Activated CD4-positive, alpha-beta memory T cell treated with anti-CD3 and anti-CD28 coated beads for 36 hours (primary cell): ENCODE results near the gene SLC5A1. TPM values are rescaled to one million over a fixed set of nuclear protein-coding genes. Genes with fewer than 3 reads are reported as not detected.

Experiments used
- CTCF ChIA-PET: fragments of 350-600 bp; sonication (Branson Sonifier 250); formaldehyde crosslinking; loops from one replicate; lab custom pipeline; 2021; ENCODE audit warnings: antibody characterized with exemption, inconsistent platforms; lab: Charles Lee
- POLR2A ChIA-PET: fragments of 350-600 bp; sonication (Branson Sonifier 250); formaldehyde crosslinking; loops from one replicate; lab custom pipeline; 2021; ENCODE audit warnings: antibody characterized with exemption; lab: Charles Lee
- DNase-seq: peaks from one replicate; pipeline ENCODE4 v3.0.0-alpha.2; 2020
- H3K27ac Mint-ChIP-seq: one replicate; pipeline ENCODE4 v1.8.0; 2021; ENCODE audit warnings: mixed read lengths
- H3K27me3 Mint-ChIP-seq: one replicate; pipeline ENCODE4 v1.8.0; 2021; ENCODE audit warnings: mixed read lengths
- H3K36me3 Mint-ChIP-seq: one replicate; pipeline ENCODE4 v1.8.0; 2021; ENCODE audit warnings: mixed read lengths
- H3K4me1 Mint-ChIP-seq: one replicate; pipeline ENCODE4 v1.8.0; 2021; ENCODE audit warnings: low read depth, mixed read lengths
- H3K4me3 Mint-ChIP-seq: one replicate; pipeline ENCODE4 v1.8.0; 2021; ENCODE audit warnings: mild to moderate bottlenecking, mixed read lengths
- H3K9me3 Mint-ChIP-seq: one replicate; pipeline ENCODE4 v1.8.0; 2021; ENCODE audit warnings: mixed read lengths
- intact Hi-C: fragments of 100-400 bp; cut with micrococcal nuclease; formaldehyde crosslinking; loops from one replicate; pipeline ENCODE4 v1.15.1; 2023
- total RNA-seq, 2 experiments: library from RNA; stranded (reverse); gene quantifications; one replicate each; pipeline ENCODE4 v1.2.3, GENCODE V29; 2021

Gene SLC5A1
- not detected for total RNA-seq

GRCh38 chr22:32042924-32043323, at the start of gene SLC5A1:
Gene SLC5A1, plus strand, starts transcription at chr22:32043261. Its CDS starts 21 bp downstream, at chr22:32043282.
- H3K4me1 Mint-ChIP-seq: no peaks in the 10 kb centered on the region
- no peak within 1 kb of the TSS for H3K27ac Mint-ChIP-seq
- intact Hi-C loops: no loop called here
- no peaks in the 10 kb centered on the region for H3K9me3 Mint-ChIP-seq
- ChIA-PET POLR2A (no interaction called here), CTCF (interaction anchor here (2.0 kb wide), 1 partner anchor 73 kb away, joined by 4 read pairs; no protein-coding TSS in a partner anchor)
- DNase-seq: no peak
- H3K27me3 Mint-ChIP-seq: peaks cover 63% of the 10 kb centered on the region
- H3K4me3 Mint-ChIP-seq: no peak within 1 kb of the TSS
- H3K36me3 Mint-ChIP-seq: no peaks in the 10 kb centered on the region

GRCh38 chr22:31995046-31995445, 48.0 kb upstream of the SLC5A1 start:
- intact Hi-C loops: no loop called here
- H3K4me1 Mint-ChIP-seq: no peaks in the 10 kb centered on the region
- no peak overlapping the region for H3K4me3 Mint-ChIP-seq
- CTCF ChIA-PET: interaction anchor here (0.7 to 3.0 kb wide), 3 partner anchors 17 to 452 kb away, joined by 3 to 12 read pairs (median 4); no protein-coding TSS in a partner anchor
- H3K36me3 Mint-ChIP-seq: no peaks in the 10 kb centered on the region
- no peak for DNase-seq
- no peaks in the 10 kb centered on the region for H3K9me3 Mint-ChIP-seq
- POLR2A ChIA-PET: no interaction called here
- peaks cover 9% of the 10 kb centered on the region for H3K27me3 Mint-ChIP-seq
- H3K27ac Mint-ChIP-seq: no peak overlapping the region

GRCh38 chr22:31995807-31996206, 47.3 kb upstream of the SLC5A1 start:
- peaks cover 5% of the 10 kb centered on the region for H3K27me3 Mint-ChIP-seq
- no peak overlapping the region for H3K4me3 Mint-ChIP-seq
- CTCF ChIA-PET: interaction anchor here (3.0 kb wide), 1 partner anchor 18 kb away, joined by 12 read pairs; no protein-coding TSS in a partner anchor

GRCh38 chr22:31998784-31999385, 44.2 kb upstream of the SLC5A1 start:
- Mint-ChIP-seq H3K27ac (no peak overlapping the region), H3K4me3 (no peak overlapping the region), H3K36me3 (no peaks in the 10 kb centered on the region), H3K27me3 (peaks cover 6% of the 10 kb centered on the region), H3K9me3 (no peaks in the 10 kb centered on the region), H3K4me1 (no peaks in the 10 kb centered on the region)
- DNase-seq: no peak
- ChIA-PET POLR2A (no interaction called here), CTCF (no interaction called here)
- intact Hi-C loops: no loop called here

More at GRCh38 chr22:31995807-31996206, 47.3 kb upstream of the SLC5A1 start:
- Mint-ChIP-seq H3K27ac (no peak overlapping the region), H3K36me3 (no peaks in the 10 kb centered on the region), H3K9me3 (no peaks in the 10 kb centered on the region), H3K4me1 (no peaks in the 10 kb centered on the region)
- intact Hi-C loops: no loop called here
- POLR2A ChIA-PET: no interaction called here
- DNase-seq: no peak

- no peak for DNase-seq
- Mint-ChIP-seq H3K9me3 (no peaks in the 10 kb centered on the region), H3K27me3 (peaks cover 10% of the 10 kb centered on the region), H3K4me3 (no peak overlapping the region), H3K27ac (no peak overlapping the region), H3K36me3 (no peaks in the 10 kb centered on the region), H3K4me1 (no peaks in the 10 kb centered on the region)
- intact Hi-C loops: no loop called here
- POLR2A ChIA-PET: no interaction called here
- CTCF ChIA-PET: no interaction called here
Measured at GRCh38 chr22:32000181-32000580, 42.9 kb upstream of the SLC5A1 start.

- no peak for DNase-seq
- Mint-ChIP-seq H3K4me1 (no peaks in the 10 kb centered on the region), H3K9me3 (peaks cover 2% of the 10 kb centered on the region), H3K27ac (no peak overlapping the region), H3K36me3 (no peaks in the 10 kb centered on the region), H3K27me3 (peaks cover 20% of the 10 kb centered on the region), H3K4me3 (no peak overlapping the region)
- intact Hi-C loops: no loop called here
- ChIA-PET POLR2A (no interaction called here), CTCF (no interaction called here)
Measured at GRCh38 chr22:32005453-32005852, 37.6 kb upstream of the SLC5A1 start.

- peaks cover 29% of the 10 kb centered on the region for H3K9me3 Mint-ChIP-seq
- no peak overlapping the region for H3K27ac Mint-ChIP-seq
- CTCF ChIA-PET: no interaction called here
- no peaks in the 10 kb centered on the region for H3K4me1 Mint-ChIP-seq
- POLR2A ChIA-PET: no interaction called here
- no peak overlapping the region for H3K4me3 Mint-ChIP-seq
- H3K27me3 Mint-ChIP-seq: peaks cover 18% of the 10 kb centered on the region
- H3K36me3 Mint-ChIP-seq: peaks cover 7% of the 10 kb centered on the region
- DNase-seq: no peak
- intact Hi-C loops: no loop called here
Measured at GRCh38 chr22:32013200-32013599, 29.9 kb upstream of the SLC5A1 start.

GRCh38 chr22:32016081-32016480, 27.0 kb upstream of the SLC5A1 start:
- no peak overlapping the region for H3K27ac Mint-ChIP-seq
- no peak for DNase-seq
- H3K36me3 Mint-ChIP-seq: peaks cover 7% of the 10 kb centered on the region
- H3K27me3 Mint-ChIP-seq: peaks cover 23% of the 10 kb centered on the region
- H3K9me3 Mint-ChIP-seq: peaks cover 27% of the 10 kb centered on the region
- intact Hi-C loops: no loop called here
- H3K4me1 Mint-ChIP-seq: peaks cover 8% of the 10 kb centered on the region
- POLR2A ChIA-PET: no interaction called here
- H3K4me3 Mint-ChIP-seq: no peak overlapping the region
- CTCF ChIA-PET: interaction anchor here (1.1 kb wide), 1 partner anchor 39 kb away, joined by 5 read pairs; no protein-coding TSS in a partner anchor

- no peak overlapping the region for H3K27ac Mint-ChIP-seq
- POLR2A ChIA-PET: no interaction called here
- CTCF ChIA-PET: interaction anchor here (1.1 kb wide), 1 partner anchor 48 kb away, joined by 3 read pairs; no protein-coding TSS in a partner anchor
- peaks cover 15% of the 10 kb centered on the region for H3K9me3 Mint-ChIP-seq
- peaks cover 23% of the 10 kb centered on the region for H3K27me3 Mint-ChIP-seq
- no peak overlapping the region for H3K4me3 Mint-ChIP-seq
- H3K4me1 Mint-ChIP-seq: peaks cover 8% of the 10 kb centered on the region
- H3K36me3 Mint-ChIP-seq: peaks cover 4% of the 10 kb centered on the region
- intact Hi-C loops: no loop called here
- no peak for DNase-seq
Measured at GRCh38 chr22:32018056-32018455, 25.0 kb upstream of the SLC5A1 start.

GRCh38 chr22:32020117-32020516, 22.9 kb upstream of the SLC5A1 start:
- CTCF ChIA-PET: interaction anchor here (0.8 to 1.2 kb wide), 2 partner anchors 31 to 50 kb away, joined by 3 to 4 read pairs; no protein-coding TSS in a partner anchor
- POLR2A ChIA-PET: interaction anchor here (1.6 kb wide), 1 partner anchor 31 kb away, joined by 4 read pairs; no protein-coding TSS in a partner anchor
- H3K27me3 Mint-ChIP-seq: peaks cover 23% of the 10 kb centered on the region

GRCh38 chr22:32021716-32022115, 21.3 kb upstream of the SLC5A1 start:
- Mint-ChIP-seq H3K27me3 (peaks cover 23% of the 10 kb centered on the region), H3K4me3 (no peak overlapping the region), H3K27ac (no peak overlapping the region), H3K4me1 (peaks cover 8% of the 10 kb centered on the region), H3K36me3 (no peaks in the 10 kb centered on the region), H3K9me3 (no peaks in the 10 kb centered on the region)
- no peak for DNase-seq
- ChIA-PET POLR2A (no interaction called here), CTCF (no interaction called here)
- intact Hi-C loops: no loop called here

More at GRCh38 chr22:32020117-32020516, 22.9 kb upstream of the SLC5A1 start:
- Mint-ChIP-seq H3K36me3 (no peaks in the 10 kb centered on the region), H3K4me1 (peaks cover 8% of the 10 kb centered on the region), H3K9me3 (peaks cover 2% of the 10 kb centered on the region), H3K4me3 (no peak overlapping the region), H3K27ac (no peak overlapping the region)
- DNase-seq: no peak
- intact Hi-C loops: loop anchor here (1.0 kb wide), 1 partner anchor 31 kb away; no protein-coding TSS in a partner anchor

- Mint-ChIP-seq H3K36me3 (no peaks in the 10 kb centered on the region), H3K9me3 (no peaks in the 10 kb centered on the region), H3K4me3 (no peak overlapping the region), H3K4me1 (peaks cover 8% of the 10 kb centered on the region), H3K27me3 (peaks cover 8% of the 10 kb centered on the region), H3K27ac (no peak overlapping the region)
- CTCF ChIA-PET: no interaction called here
- POLR2A ChIA-PET: no interaction called here
- intact Hi-C loops: no loop called here
- no peak for DNase-seq
Measured at GRCh38 chr22:32023251-32023827, 19.7 kb upstream of the SLC5A1 start.
